NCI-H1105 (cell line): Measurements from ENCODE around the gene SUCLG2.

ENCODE experiments used
- DNase-seq: peaks from one replicate; lab custom pipeline; 2025; lab: John Stamatoyannopoulos, UW

Gene SUCLG2

DNA sequence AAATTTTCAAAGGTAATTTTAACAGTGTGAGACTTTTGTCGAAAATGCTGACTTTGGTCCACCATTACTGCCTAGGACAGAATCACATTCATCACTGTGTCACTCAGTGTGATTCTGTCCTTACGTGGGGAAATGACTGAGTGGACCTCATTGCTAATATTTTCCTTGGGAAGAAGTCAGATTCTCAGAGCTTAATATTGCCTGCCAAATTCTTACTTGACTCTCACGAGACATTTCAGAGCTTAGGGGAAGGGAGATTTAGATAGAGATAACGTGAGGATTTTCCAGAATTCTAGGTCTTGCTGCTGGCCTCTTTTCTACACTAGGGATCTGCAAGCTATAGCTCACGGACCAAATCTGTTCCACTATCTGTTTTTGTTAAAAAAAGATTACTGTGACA is 270.4 kb downstream of the SUCLG2 start:
- no peak for DNase-seq

- no peak for DNase-seq
Measured at GRCh38 chr3:67383379-67383778, 271.0 kb downstream of the SUCLG2 start.

- DNase-seq: no peak
Measured at GRCh38 chr3:67382536-67382935, 271.9 kb downstream of the SUCLG2 start.

- peak; percentile 6 for DNase-seq
Measured at GRCh38 chr3:67381667-67382272, 272.6 kb downstream of the SUCLG2 start.

DNA sequence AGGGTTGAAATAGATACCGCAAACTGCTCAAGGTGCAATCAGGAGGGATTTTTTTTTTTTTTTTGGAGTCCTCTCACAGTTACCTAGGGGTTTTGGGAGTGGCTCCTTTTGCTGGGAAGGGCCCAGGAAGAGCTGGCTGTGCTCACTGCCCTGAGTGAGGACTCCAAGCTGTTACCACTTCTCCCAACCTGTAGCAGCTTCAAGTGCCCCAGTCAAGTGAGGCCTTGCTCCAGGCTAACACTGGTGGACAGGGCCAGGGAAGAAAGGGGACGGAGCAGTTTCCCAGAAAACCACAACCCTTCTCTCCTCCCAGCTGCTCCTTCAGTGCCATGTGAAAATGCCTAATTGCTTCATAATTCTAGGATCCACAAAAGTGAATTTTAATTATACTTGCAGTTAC is 274.3 kb downstream of the SUCLG2 start:
- DNase-seq: no peak

- no peak for DNase-seq
Measured at GRCh38 chr3:67377299-67377698, 277.1 kb downstream of the SUCLG2 start.

GRCh38 chr3:67376416-67376815 is 278.0 kb downstream of the SUCLG2 start:
- no peak for DNase-seq

- DNase-seq: no peak
Measured at GRCh38 chr3:67375976-67376375, 278.4 kb downstream of the SUCLG2 start.

DNA sequence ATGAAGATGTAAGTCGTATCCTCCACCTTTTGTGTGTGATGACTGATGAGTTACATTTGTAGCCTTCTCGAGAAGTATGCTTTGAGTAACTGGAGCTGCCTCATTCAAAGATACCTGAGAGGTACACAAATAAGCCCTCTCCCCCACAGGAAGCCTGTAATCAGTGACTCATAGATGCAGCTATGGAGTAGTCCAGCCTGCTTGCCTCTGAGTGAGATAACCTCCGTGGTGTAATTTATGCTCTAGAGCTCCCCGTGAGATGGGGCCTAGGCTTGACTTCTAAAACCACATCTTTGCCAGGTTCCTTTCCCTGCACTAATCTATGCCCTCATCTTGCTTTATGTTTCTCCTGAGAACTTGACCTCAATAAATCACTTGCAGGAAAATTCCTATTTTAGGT is 291.7 kb downstream of the SUCLG2 start:
- no peak for DNase-seq

- no peak for DNase-seq
Measured at GRCh38 chr3:67361770-67362169, 292.6 kb downstream of the SUCLG2 start.

DNA sequence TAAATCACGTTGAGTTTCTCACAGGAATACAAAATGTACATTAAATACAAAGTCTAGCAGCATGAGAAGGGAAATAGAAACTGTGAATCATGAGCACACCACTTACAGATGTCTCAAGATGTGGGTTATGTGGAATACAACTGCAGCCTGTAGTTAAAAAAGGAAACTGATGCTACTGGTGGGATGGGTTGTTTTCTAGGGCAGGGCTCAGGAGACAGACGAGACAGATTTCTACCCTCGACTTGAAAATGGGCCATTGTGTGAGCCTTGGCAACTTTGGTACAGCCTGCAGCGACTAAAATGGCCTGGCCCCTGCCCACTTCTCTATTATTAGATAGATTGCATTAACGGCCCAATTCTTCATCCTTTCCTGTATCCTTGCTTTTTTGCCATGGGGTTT is 293.1 kb downstream of the SUCLG2 start:
- no peak for DNase-seq

DNA sequence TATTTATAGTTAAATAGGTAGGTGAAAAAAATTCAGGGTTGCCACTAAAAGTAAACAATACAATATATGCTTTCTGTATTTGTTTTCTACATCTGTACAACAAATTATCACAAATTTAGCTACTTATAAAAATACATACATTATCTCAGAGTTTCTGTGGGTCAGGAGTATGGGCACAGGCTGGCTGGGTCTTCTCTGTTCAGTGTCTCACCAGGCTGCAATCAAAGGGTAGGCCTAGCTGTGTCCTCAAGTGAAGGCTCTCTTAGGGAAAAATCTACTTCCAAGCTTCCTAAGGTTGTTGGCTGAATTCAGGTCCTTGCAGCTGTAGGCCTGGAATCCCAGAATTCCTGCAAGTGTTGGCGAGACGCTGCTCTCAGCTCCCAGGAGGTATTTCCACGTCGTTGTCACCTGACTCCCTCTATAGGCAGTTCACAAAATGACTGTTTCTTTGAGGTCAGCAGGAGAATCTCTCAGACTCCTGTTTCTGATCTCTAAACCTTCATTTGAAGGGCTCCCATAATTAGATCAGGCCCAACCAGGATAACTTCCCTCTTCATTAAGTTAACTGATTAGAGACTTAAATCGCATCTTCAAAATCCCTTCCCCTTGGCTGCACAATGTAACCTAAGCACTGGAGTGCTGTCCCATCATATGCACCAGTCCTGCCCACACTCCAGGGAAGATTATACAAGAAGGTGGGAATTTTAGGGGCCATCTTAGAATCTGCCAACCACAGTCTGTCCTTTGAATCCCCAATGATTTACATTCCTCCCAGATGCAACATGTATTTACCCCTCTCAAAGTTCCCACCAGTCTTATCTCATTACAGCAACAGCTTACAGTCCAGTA is 296.6 kb downstream of the SUCLG2 start:
- DNase-seq: peak; percentile 2

GRCh38 chr3:67349551-67350174 is 304.7 kb downstream of the SUCLG2 start:
- DNase-seq: no peak

DNA sequence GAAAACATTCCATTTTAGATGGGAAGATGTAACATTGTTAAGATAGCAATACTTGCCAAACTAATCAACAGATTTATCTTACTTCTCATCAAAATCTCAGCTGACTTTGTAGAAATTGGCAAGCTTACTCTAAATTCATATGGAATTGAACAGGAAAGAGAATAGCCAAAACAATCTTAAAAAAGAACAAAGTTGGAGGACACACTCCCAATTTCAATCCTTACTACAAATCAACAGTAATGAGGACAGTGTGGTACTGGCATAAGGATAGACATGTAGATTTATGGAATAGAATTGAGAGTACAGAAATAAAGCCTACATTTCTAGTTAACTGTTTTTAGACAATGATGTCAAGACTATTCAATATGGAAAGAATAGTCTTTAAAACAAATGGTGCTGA is 308.3 kb downstream of the SUCLG2 start:
- no peak for DNase-seq

- no peak for DNase-seq
Measured at GRCh38 chr3:67335813-67336212, 318.6 kb downstream of the SUCLG2 start.

GRCh38 chr3:67334588-67334987 is 319.8 kb downstream of the SUCLG2 start:
- DNase-seq: no peak

DNA sequence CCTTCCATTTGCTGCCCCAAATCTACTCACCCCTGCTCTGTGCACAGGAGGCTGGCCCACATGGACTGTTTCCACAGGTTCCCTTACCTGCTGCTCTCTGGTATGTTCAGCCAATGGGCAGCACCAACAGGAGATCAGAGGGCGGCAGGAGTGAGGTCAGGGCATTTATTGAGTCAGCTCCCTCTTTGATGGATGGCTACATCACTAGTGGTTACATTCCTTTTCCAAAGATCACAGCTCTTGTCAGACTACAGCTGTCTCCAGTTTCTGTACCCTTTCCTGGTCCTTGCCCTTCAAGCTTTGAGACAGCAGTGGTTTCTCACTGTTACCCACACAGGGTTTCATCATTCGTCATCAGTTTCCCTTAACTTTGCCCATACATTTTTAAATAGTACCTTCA is 325.1 kb downstream of the SUCLG2 start:
- no peak for DNase-seq

- no peak for DNase-seq
Measured at GRCh38 chr3:67327582-67327981, 326.8 kb downstream of the SUCLG2 start.

GRCh38 chr3:67325231-67325630 is 329.2 kb downstream of the SUCLG2 start:
- no peak for DNase-seq
